OCI-LY7 (cell line): Measurements from ENCODE around the gene PELO. TPM values are rescaled to one million over a fixed set of nuclear protein-coding genes. Genes with fewer than 3 reads are reported as not detected.

ENCODE experiments used
- BruUV-seq: library from RNA; stranded (reverse); fragments of 400-500 nt; replicated peaks from 2 replicates; lab custom pipeline; 2021; lab: Mats Ljungman, UMichigan
- CTCF ChIA-PET: fragments of 300-600 bp; sonication (Branson Sonifier 250); formaldehyde crosslinking; loops from one replicate; lab custom pipeline; 2022; ENCODE audit warnings: antibody characterized with exemption; ENCODE audit not compliant: unreplicated experiment; lab: Charles Lee
- POLR2A ChIA-PET: fragments of 300-600 bp; sonication (Branson Sonifier 250); formaldehyde crosslinking; loops from one replicate; lab custom pipeline; 2022; ENCODE audit warnings: antibody characterized with exemption; lab: Charles Lee
- DNase-seq: peaks from one replicate; pipeline ENCODE4 v3.0.0-alpha.2; 2015; ENCODE audit warnings: low spot score
- H2AFZ ChIP-seq: fragments of 200-600 bp; sonication (generic), shearing (Covaris generic); 2 replicates; pipeline ENCODE4 v1.6.1; 2014; ENCODE audit warnings: mild to moderate bottlenecking, antibody characterized with exemption, low read length, moderate library complexity
- H3K27ac ChIP-seq: fragments of 200-600 bp; sonication (generic); 2 replicates; pipeline ENCODE4 v1.5.1; 2014; ENCODE audit warnings: mixed run types, low read depth, mild to moderate bottlenecking, moderate library complexity, low read length, inconsistent platforms; ENCODE audit not compliant: poor library complexity, severe bottlenecking
- H3K36me3 ChIP-seq: fragments of 200-600 bp; sonication (generic); 2 replicates; pipeline ENCODE4 v1.6.1; 2014; ENCODE audit warnings: mild to moderate bottlenecking, antibody characterized with exemption, low read length, moderate library complexity, mixed read lengths; ENCODE audit not compliant: insufficient read depth
- H3K4me1 ChIP-seq: fragments of 200-600 bp; sonication (generic); 2 replicates; pipeline ENCODE4 v1.5.1; 2014; ENCODE audit warnings: mild to moderate bottlenecking, low read length; ENCODE audit not compliant: insufficient read depth, poor library complexity, severe bottlenecking
- H3K4me2 ChIP-seq: fragments of 200-600 bp; sonication (generic); 2 replicates; pipeline ENCODE4 v1.6.1; 2014; ENCODE audit warnings: mild to moderate bottlenecking, low read length
- H3K4me3 ChIP-seq: fragments of 200-600 bp; sonication (generic); 2 replicates; pipeline ENCODE4 v1.5.1; 2014; ENCODE audit warnings: mild to moderate bottlenecking, low read depth, low read length; ENCODE audit not compliant: poor library complexity, severe bottlenecking
- H3K79me2 ChIP-seq: fragments of 200-600 bp; sonication (generic); 2 replicates; pipeline ENCODE4 v1.6.1; 2016; ENCODE audit warnings: low read depth, mild to moderate bottlenecking, low read length, moderate library complexity, mixed read lengths; ENCODE audit not compliant: insufficient read depth
- H3K9me2 ChIP-seq: fragments of 200-600 bp; sonication (generic); 2 replicates; pipeline ENCODE4 v1.6.1; 2016; ENCODE audit warnings: mild to moderate bottlenecking, low read length, mixed read lengths; ENCODE audit not compliant: insufficient read depth
- H3K9me3 ChIP-seq: fragments of 200-600 bp; sonication (generic); 2 replicates; pipeline ENCODE4 v1.6.1; 2014; ENCODE audit warnings: mild to moderate bottlenecking, mixed run types, low read length, mixed read lengths
- H4K20me1 ChIP-seq: fragments of 200-600 bp; sonication (generic); 2 replicates; pipeline ENCODE4 v1.6.1; 2014; ENCODE audit warnings: mild to moderate bottlenecking, antibody characterized with exemption, low read length, moderate library complexity, mixed read lengths; ENCODE audit not compliant: insufficient read depth
- EZH2phosphoT487 ChIP-seq: fragments of 200-600 bp; sonication (generic); IDR thresholded peaks from 2 replicates; pipeline ENCODE4 v1.6.1; 2018; ENCODE audit warnings: low read depth, borderline replicate concordance, mild to moderate bottlenecking, mixed run types, antibody characterized with exemption, low read length, moderate library complexity, mixed read lengths
- intact Hi-C: fragments of 100-400 bp; cut with micrococcal nuclease; formaldehyde crosslinking; loops from one replicate; pipeline ENCODE4 v1.10.0; 2022; ENCODE audit not compliant: unreplicated experiment
- total RNA-seq, 2 experiments: library from RNA; depleted of rRNA in 1 of 2; stranded (reverse); fragments of >200 nt in 1 of 2; shearing (Covaris generic) in 1 of 2; gene quantifications; 2 replicates each; pipeline ENCODE4 v1.2.3, GENCODE V29; 2014 to 2022
- TF ChIP-seq, protein P1 (sequence below): fragments of 200-600 bp; sonication (generic); conservative IDR thresholded peaks from 2 replicates; pipeline ENCODE4 v1.5.1; 2014; ENCODE audit warnings: mild to moderate bottlenecking, antibody characterized with exemption, low read length, moderate library complexity, mixed read lengths

Gene PELO
- total RNA-seq, 2 experiments from 2014 or later: 10.2 to 13.0 TPM

DNA sequence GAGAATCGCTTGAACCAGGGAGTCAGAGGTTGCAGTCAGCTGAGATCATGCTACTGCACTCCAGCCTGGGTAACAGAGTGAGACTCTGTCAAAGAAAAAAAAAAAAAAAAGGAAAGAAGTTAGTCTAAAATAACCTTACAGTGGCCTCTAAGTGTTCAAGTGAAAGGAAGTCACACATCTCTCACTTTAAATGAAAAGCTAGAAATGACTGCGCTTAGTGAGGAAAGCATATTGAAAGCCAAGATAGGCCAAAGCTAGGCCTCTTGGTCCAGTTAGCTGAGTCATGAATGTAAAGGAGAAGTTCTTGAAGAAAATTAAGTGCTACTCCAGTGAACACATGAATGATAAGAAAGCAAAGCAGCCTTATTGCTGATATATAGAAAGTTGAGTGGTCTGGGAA is 38.1 kb downstream of the PELO start:
- ChIA-PET CTCF (no interaction called here), POLR2A (no interaction called here)
- no peak overlapping the region for H3K27ac ChIP-seq
- no peaks in the 10 kb centered on the region for H3K9me3 ChIP-seq
- intact Hi-C loops: no loop called here
- H3K4me1 ChIP-seq: no peaks in the 10 kb centered on the region
- H3K4me2 ChIP-seq: no peak overlapping the region
- TF ChIP-seq EZH2phosphoT487: no peak
- TF ChIP-seq, protein P1, sequence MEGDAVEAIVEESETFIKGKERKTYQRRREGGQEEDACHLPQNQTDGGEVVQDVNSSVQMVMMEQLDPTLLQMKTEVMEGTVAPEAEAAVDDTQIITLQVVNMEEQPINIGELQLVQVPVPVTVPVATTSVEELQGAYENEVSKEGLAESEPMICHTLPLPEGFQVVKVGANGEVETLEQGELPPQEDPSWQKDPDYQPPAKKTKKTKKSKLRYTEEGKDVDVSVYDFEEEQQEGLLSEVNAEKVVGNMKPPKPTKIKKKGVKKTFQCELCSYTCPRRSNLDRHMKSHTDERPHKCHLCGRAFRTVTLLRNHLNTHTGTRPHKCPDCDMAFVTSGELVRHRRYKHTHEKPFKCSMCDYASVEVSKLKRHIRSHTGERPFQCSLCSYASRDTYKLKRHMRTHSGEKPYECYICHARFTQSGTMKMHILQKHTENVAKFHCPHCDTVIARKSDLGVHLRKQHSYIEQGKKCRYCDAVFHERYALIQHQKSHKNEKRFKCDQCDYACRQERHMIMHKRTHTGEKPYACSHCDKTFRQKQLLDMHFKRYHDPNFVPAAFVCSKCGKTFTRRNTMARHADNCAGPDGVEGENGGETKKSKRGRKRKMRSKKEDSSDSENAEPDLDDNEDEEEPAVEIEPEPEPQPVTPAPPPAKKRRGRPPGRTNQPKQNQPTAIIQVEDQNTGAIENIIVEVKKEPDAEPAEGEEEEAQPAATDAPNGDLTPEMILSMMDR: no peak
- no peak for DNase-seq
- no peaks in the 10 kb centered on the region for H3K79me2 ChIP-seq
- H3K4me3 ChIP-seq: no peak overlapping the region
- no peaks in the 10 kb centered on the region for H4K20me1 ChIP-seq
- no peak overlapping the region for H2AFZ ChIP-seq
- H3K9me2 ChIP-seq: no peaks in the 10 kb centered on the region
- H3K36me3 ChIP-seq: no peaks in the 10 kb centered on the region
- BruUV-seq: no TSS peak

- H3K27ac ChIP-seq: no peak overlapping the region
- DNase-seq: no peak
- no peak overlapping the region for H2AFZ ChIP-seq
- no peaks in the 10 kb centered on the region for H3K9me3 ChIP-seq
- no peaks in the 10 kb centered on the region for H3K4me1 ChIP-seq
- no TSS peak for BruUV-seq
- H3K4me3 ChIP-seq: no peak overlapping the region
- no peak overlapping the region for H3K4me2 ChIP-seq
- H3K36me3 ChIP-seq: no peaks in the 10 kb centered on the region
- CTCF ChIA-PET: no interaction called here
- POLR2A ChIA-PET: no interaction called here
- intact Hi-C loops: no loop called here
- no peaks in the 10 kb centered on the region for H4K20me1 ChIP-seq
- no peaks in the 10 kb centered on the region for H3K9me2 ChIP-seq
- TF ChIP-seq EZH2phosphoT487: no peak
- TF ChIP-seq, protein P1: no peak
- no peaks in the 10 kb centered on the region for H3K79me2 ChIP-seq
These were observed 40.1 kb downstream of the PELO start for GRCh38 chr5:52827815-52828214.

GRCh38 chr5:52829664-52830063 is 41.9 kb downstream of the PELO start:
- H3K4me3 ChIP-seq: no peak overlapping the region
- H4K20me1 ChIP-seq: no peaks in the 10 kb centered on the region
- H3K9me3 ChIP-seq: no peaks in the 10 kb centered on the region
- no peak for DNase-seq
- TF ChIP-seq, protein P1: no peak
- no peak for TF ChIP-seq EZH2phosphoT487
- H3K79me2 ChIP-seq: no peaks in the 10 kb centered on the region
- no TSS peak for BruUV-seq
- no peak overlapping the region for H2AFZ ChIP-seq
- H3K4me2 ChIP-seq: no peak overlapping the region
- ChIA-PET CTCF (no interaction called here), POLR2A (no interaction called here)
- no peak overlapping the region for H3K27ac ChIP-seq
- H3K9me2 ChIP-seq: no peaks in the 10 kb centered on the region
- no peaks in the 10 kb centered on the region for H3K36me3 ChIP-seq
- H3K4me1 ChIP-seq: no peaks in the 10 kb centered on the region
- intact Hi-C loops: no loop called here
